K562 (cell line): Measurements from ENCODE around the gene PPP2R3B. TPM values are rescaled to one million over a fixed set of nuclear protein-coding genes. Genes with fewer than 3 reads are reported as not detected.

Experiments used
- BRD4 ChIP-seq: fragments of 200-600 bp; sonication (generic); IDR thresholded peaks from 2 replicates; pipeline ENCODE4 v1.6.1; 2017; ENCODE audit warnings: inconsistent platforms
- CBX2 ChIP-seq: fragments of 200-600 bp; sonication (generic); IDR thresholded peaks from one replicate; pipeline ENCODE4 v1.6.1; 2012; ENCODE audit warnings: mild to moderate bottlenecking, low read length, inconsistent platforms; ENCODE audit not compliant: insufficient read depth, poor library complexity, severe bottlenecking
- CREB1 ChIP-seq, 2 experiments: sonication (generic) in 1 of 2; formaldehyde crosslinking in 1 of 2; IDR thresholded peaks; 2 replicates each; pipeline versions ENCODE4 v1.6.1 to v1.8.0; 2012 to 2022; ENCODE audit warnings: inconsistent platforms in 1 of 2, mild to moderate bottlenecking in 1 of 2, missing genetic modification reagents in 1 of 2, moderate library complexity in 1 of 2
- CREB3 ChIP-seq: fragments of 450-650 bp; conservative IDR thresholded peaks from 2 replicates; pipeline ENCODE4 v1.6.1; 2016; ENCODE audit warnings: missing genetic modification characterization, low read depth, mild to moderate bottlenecking, missing compliant biosample characterization, moderate library complexity
- CSDE1 ChIP-seq, 2 experiments: fragments of 450-650 bp; IDR thresholded peaks; 2 replicates each; pipeline ENCODE4 v1.6.1; 2016; ENCODE audit warnings: mild to moderate bottlenecking in 1 of 2
- HDAC3 ChIP-seq: fragments of 450-650 bp; IDR thresholded peaks from 2 replicates; pipeline ENCODE4 v1.6.1; 2018; ENCODE audit warnings: borderline replicate concordance, mild to moderate bottlenecking, moderate library complexity; ENCODE audit not compliant: partially characterized antibody
- HLTF ChIP-seq: fragments of 450-650 bp; IDR thresholded peaks from 2 replicates; pipeline ENCODE4 v1.6.1; 2016
- JUNB ChIP-seq: fragments of 450-650 bp; formaldehyde crosslinking; conservative IDR thresholded peaks from 2 replicates; pipeline ENCODE4 v1.4.0; 2020; ENCODE audit warnings: mild to moderate bottlenecking
- KLF16 ChIP-seq: IDR thresholded peaks from 2 replicates; pipeline ENCODE4 v1.6.1; 2016; ENCODE audit warnings: antibody characterized with exemption
- LCOR ChIP-seq: sonication (generic); formaldehyde crosslinking; IDR thresholded peaks from 2 replicates; pipeline ENCODE4 v1.8.0; 2022; ENCODE audit warnings: mild to moderate bottlenecking, missing genetic modification reagents
- MTA1 ChIP-seq: fragments of 450-650 bp; IDR thresholded peaks from 2 replicates; pipeline ENCODE4 v1.6.1; 2017; ENCODE audit warnings: borderline replicate concordance
- NEUROD1 ChIP-seq: fragments of 150-350 bp; IDR thresholded peaks from 2 replicates; pipeline ENCODE4 v1.6.1; 2014; ENCODE audit warnings: borderline replicate concordance, low read length, low read depth; ENCODE audit not compliant: partially characterized antibody
- RFX1 ChIP-seq: fragments of 450-650 bp; IDR thresholded peaks from 2 replicates; pipeline ENCODE4 v1.6.1; 2016; ENCODE audit warnings: mild to moderate bottlenecking, moderate library complexity
- RFX7 ChIP-seq: fragments of 250-450 bp; sonication (Bioruptor Pico); IDR thresholded peaks from 2 replicates; pipeline ENCODE4 v1.5.1; 2021; ENCODE audit warnings: mild to moderate bottlenecking
- SP2 ChIP-seq: IDR thresholded peaks from 2 replicates; pipeline ENCODE4 v1.6.1; 2011; ENCODE audit warnings: mild to moderate bottlenecking, low read depth, low read length, moderate library complexity; ENCODE audit not compliant: poor library complexity, severe bottlenecking; ENCODE audit errors: extremely low read depth
- ZNF134 ChIP-seq: fragments of 250-450 bp; sonication (Bioruptor Pico); conservative IDR thresholded peaks from 2 replicates; pipeline ENCODE4 v1.4.0; 2020
- ZNF212 ChIP-seq: fragments of 450-650 bp; formaldehyde crosslinking; IDR thresholded peaks from 2 replicates; pipeline ENCODE4 v1.4.0; 2020; ENCODE audit warnings: mild to moderate bottlenecking
- ZNF274 ChIP-seq: IDR thresholded peaks from 2 replicates; pipeline ENCODE4 v1.6.1; 2011; ENCODE audit warnings: low read depth, mild to moderate bottlenecking, low read length, moderate library complexity, borderline replicate concordance
- ZNF518B ChIP-seq: fragments of 250-450 bp; sonication (Bioruptor Pico); IDR thresholded peaks from 2 replicates; pipeline ENCODE4 v1.5.0; 2021; ENCODE audit warnings: mild to moderate bottlenecking, moderate library complexity
- polyA plus RNA-seq, 8 experiments: library from polyadenylated mRNA; depleted of rRNA in 4 of 8; stranded (reverse) in 5 of 8; unstranded in 3 of 8; fragments of >200 nt; fragmentation: Nextera tagmentation in 2 of 8; fragmentation: Illumina TruSeq in 1 of 8; extraction: Ambion mirVana in 2 of 8; extraction: Trizol in 1 of 8; gene quantifications; 2 replicates each; pipeline versions ENCODE4 v1.2.1 to v1.2.3, GENCODE V29; 2011 to 2014; ENCODE audit warnings: inconsistent platforms in 1 of 8, missing spikeins in 1 of 8
- total RNA-seq, 7 experiments: library from RNA; depleted of rRNA in 6 of 7; stranded (reverse); fragments of >200 nt in 6 of 7; fragmentation: Illumina TruSeq in 2 of 7; extraction: Trizol in 2 of 7; gene quantifications; 2 replicates each; pipeline versions ENCODE4 v1.2.1 to v1.2.3, GENCODE V29; 2011 to 2021; ENCODE audit warnings: low replicate concordance in 1 of 7
- TF ChIP-seq, protein P1 (sequence below), 2 experiments: fragments of 450-650 bp; IDR thresholded peaks; 2 replicates each; pipeline ENCODE4 v1.6.1; 2016
- TF ChIP-seq, protein P2 (sequence below): fragments of 250-450 bp; sonication (Bioruptor Pico); IDR thresholded peaks from 2 replicates; pipeline ENCODE4 v1.8.0; 2022; ENCODE audit warnings: inconsistent platforms, mild to moderate bottlenecking, moderate library complexity, borderline replicate concordance

The PPP2R3B gene
- total and polyA plus RNA-seq, 9 of the 15 experiments (the other 6 are each of a cell fraction or from before 2014, with no cell fraction given), result 0.04 to 18.2 (median 8.2) TPM; not detected in 1

GRCh38 chrX:318068-318738 lies 68.5 kb downstream of the PPP2R3B start (continued):
- TF ChIP-seq ZNF274 (no peak), CSDE1 (IDR thresholded peaks at IDR 0.05) (no peak), ZNF134 (CRISPR knock-in tag) (no peak), KLF16 (no peak), RFX7 (CRISPR knock-in tag) (no peak), JUNB (CRISPR knock-in tag) (no peak), RFX1 (no peak), NEUROD1 (peak; percentile 90), BRD4 (no peak), ZNF212 (CRISPR knock-in tag) (no peak), CREB1 (IDR thresholded peaks at IDR 0.05) (peak; percentile 16), CREB1 (CRISPR knock-in tag; IDR thresholded peaks at IDR 0.05) (no peak), ZNF518B (CRISPR knock-in tag) (no peak), MTA1 (no peak), SP2 (peak; percentile 68), HDAC3 (no peak), HLTF (no peak), CREB3 (tag) (no peak), LCOR (CRISPR knock-in tag) (no peak), CBX2 (no peak)
- TF ChIP-seq, protein P1, sequence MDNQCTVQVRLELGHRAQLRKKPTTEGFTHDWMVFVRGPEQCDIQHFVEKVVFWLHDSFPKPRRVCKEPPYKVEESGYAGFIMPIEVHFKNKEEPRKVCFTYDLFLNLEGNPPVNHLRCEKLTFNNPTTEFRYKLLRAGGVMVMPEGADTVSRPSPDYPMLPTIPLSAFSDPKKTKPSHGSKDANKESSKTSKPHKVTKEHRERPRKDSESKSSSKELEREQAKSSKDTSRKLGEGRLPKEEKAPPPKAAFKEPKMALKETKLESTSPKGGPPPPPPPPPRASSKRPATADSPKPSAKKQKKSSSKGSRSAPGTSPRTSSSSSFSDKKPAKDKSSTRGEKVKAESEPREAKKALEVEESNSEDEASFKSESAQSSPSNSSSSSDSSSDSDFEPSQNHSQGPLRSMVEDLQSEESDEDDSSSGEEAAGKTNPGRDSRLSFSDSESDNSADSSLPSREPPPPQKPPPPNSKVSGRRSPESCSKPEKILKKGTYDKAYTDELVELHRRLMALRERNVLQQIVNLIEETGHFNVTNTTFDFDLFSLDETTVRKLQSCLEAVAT (IDR thresholded peaks at IDR 0.05), result peak in 1 of 2 experiments; percentile 60; a peak in 1 of 4 replicates
- TF ChIP-seq, protein P2, sequence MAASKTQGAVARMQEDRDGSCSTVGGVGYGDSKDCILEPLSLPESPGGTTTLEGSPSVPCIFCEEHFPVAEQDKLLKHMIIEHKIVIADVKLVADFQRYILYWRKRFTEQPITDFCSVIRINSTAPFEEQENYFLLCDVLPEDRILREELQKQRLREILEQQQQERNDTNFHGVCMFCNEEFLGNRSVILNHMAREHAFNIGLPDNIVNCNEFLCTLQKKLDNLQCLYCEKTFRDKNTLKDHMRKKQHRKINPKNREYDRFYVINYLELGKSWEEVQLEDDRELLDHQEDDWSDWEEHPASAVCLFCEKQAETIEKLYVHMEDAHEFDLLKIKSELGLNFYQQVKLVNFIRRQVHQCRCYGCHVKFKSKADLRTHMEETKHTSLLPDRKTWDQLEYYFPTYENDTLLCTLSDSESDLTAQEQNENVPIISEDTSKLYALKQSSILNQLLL (CRISPR knock-in tag), result no peak
